HG03103 (cell line): Measurements from ENCODE around the gene DNAH11.
"Not testable (repeated sequence)": the region's sequence is repeated elsewhere in the genome, so short reads cannot be mapped to it uniquely, and the experiment has no call there.

Source experiments
- ATAC-seq: cut with Tn5 transposase; IDR thresholded peaks from one replicate; pipeline ENCODE4 v1.9.1; 2021; ENCODE audit warnings: low read depth; ENCODE audit not compliant: unreplicated experiment

Gene DNAH11

GRCh38 chr7:21867226-21867625 is 324.4 kb downstream of the DNAH11 start:
- no peak for ATAC-seq

DNA sequence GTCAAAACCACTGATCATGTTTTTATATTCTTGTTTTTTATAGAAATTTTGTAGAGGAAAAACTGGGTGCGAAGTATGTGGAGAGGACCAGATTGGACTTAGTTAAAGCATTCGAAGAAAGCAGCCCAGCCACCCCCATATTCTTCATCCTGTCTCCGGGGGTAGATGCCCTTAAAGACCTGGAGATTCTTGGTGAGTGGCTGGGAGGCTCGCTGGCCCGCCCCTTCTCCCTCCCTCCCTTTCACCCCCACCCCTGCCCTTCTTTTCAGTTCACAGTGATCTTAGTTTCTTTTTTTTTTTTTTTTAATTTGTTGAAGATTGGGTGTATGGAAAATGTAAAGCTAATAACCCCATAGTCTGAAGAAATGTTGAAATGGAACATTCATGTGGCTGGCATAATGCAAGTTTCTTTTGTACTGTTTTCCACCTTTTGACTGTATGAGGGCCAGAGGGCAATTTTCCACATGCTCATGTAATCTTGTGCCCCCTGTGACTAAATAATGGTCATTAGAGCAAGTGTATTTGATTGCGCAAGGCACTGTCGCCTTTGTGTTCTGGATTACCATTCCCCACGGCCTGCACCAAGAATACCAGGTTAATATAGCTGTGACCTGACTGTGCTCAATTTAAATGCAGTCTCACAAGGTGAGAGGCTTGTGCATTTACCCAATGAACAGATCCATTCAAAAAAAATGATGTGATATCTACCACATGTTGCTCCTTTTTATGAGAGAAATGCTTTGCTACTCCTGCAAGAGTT is 325.2 kb downstream of the DNAH11 start:
- no peak for ATAC-seq

DNA sequence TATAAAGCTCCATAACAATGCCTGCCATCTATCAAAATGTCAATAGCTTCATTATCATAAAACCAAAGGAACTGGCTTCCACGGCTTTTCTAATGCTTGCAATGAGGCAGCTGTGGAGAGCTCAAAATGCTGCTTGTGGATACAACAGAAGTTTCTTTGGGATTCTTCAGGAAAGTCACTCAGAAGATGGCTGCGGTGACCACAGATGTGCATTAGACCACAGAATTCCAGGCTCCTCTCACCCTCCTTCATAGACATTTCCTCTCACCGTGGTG is 325.7 kb downstream of the DNAH11 start:
- ATAC-seq = no peak

GRCh38 chr7:21869785-21870402 is 327.1 kb downstream of the DNAH11 start:
- no peak for ATAC-seq

- no peak for ATAC-seq
These were observed 340.2 kb downstream of the DNAH11 start for GRCh38 chr7:21883069-21883468.

DNA sequence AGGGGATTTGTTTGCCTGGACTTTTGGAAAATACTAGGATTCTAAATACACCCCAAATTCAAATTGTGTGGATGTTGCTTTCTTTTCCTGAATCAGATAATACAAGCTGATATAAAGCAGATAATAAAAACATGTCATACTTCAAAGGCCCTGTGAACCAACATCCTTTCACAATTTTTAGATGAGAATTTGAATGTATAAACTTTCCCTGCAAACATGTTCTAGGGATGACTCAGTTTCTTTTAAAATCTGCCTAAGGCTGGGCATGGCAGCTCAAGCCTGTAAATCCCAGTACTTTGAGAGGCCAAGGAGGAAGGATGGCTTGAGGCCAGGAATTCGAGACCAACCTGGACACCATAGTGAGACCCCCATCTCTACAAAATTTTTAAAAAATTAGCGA is 340.7 kb downstream of the DNAH11 start:
- ATAC-seq = not testable (repeated sequence)

- ATAC-seq = no peak
These were observed 341.7 kb downstream of the DNAH11 start for GRCh38 chr7:21884496-21884895.

DNA sequence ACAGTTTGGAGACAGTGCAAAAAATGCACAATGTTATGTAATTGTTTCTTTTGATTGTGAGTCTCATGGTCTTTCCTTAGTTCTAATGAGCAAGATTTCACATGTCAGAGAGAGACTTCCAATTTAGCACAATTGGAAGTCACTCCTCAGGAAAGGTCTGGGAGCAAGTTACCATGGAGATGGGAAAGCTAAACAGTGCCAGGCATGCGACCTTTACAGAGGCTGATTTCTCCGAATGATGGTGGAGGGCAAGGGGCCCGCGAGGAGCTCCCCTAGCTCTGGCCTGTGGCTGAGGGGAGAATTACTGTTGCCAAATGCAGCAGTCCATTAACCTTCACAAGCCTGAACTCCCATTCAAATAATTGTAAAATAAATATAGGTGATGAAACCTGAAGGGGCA is 343.6 kb downstream of the DNAH11 start:
- ATAC-seq = no peak

DNA sequence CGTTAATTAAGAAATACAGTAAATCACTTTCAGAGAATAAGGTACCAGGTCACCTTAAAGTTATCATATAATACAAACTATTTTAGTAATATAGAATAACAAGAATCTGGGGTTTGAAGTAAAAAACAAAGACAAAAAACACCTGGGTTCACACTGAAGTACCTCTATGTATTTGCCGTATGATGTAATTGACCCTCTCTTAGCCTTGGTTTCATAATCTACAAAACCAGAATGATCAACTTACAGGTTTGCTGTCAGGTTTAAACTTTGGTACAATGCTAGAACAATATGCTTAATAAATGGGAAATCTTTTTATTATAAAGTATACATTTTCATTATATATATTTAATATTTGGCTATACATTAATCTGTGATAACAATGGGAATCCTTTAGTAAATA is 344.5 kb downstream of the DNAH11 start:
- no peak for ATAC-seq

DNA sequence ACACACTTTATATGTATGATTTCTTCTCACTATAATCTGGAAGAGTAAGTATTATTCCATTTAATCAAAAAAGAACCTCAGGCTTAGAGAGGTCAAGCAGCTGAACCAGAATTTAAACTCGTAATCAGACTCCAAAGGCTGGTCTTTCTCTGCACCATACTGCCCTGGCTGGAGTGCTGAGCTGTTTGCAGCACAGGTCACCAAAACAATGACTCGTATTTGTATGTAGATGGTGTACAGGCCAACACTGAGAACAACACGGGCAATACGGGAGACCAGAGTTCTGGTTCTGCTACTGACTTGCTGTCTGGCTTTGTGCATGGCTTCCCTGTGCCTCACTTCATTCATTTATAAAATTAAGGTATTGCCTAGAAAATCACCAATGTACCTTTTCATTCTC is 344.9 kb downstream of the DNAH11 start:
- no peak for ATAC-seq

DNA sequence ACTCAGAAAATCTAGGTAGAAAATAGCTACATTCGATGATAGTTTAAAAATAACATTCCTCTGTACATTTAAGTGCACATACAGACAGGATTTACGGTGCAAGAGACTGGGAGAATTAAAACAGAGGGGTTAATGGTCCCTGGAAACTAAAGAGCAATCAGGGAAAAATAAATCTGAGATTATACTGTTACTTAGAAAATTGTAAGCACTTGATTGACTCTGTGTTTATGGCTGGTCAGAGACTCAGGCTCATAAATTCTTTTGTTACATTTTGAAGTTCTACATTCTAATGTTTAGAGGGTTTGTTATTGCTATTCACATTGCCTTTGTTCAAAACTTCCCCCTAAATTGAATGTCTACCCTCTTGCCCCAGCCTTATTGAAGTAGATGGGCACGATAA is 348.5 kb downstream of the DNAH11 start:
- no peak for ATAC-seq

GRCh38 chr7:21893401-21893800 is 350.6 kb downstream of the DNAH11 start:
- no peak for ATAC-seq

GRCh38 chr7:21898265-21898930 is 355.6 kb downstream of the DNAH11 start:
- peak; percentile 95 for ATAC-seq

- ATAC-seq = no peak
These were observed 359.4 kb downstream of the DNAH11 start for GRCh38 chr7:21902240-21902639.

- no peak for ATAC-seq
These were observed 360.4 kb downstream of the DNAH11 start for GRCh38 chr7:21903020-21903786.

- ATAC-seq = no peak
These were observed 365.9 kb downstream of the DNAH11 start for GRCh38 chr7:21908746-21909145.

- ATAC-seq = no peak
These were observed 367.4 kb downstream of the DNAH11 start for GRCh38 chr7:21910253-21910652.

DNA sequence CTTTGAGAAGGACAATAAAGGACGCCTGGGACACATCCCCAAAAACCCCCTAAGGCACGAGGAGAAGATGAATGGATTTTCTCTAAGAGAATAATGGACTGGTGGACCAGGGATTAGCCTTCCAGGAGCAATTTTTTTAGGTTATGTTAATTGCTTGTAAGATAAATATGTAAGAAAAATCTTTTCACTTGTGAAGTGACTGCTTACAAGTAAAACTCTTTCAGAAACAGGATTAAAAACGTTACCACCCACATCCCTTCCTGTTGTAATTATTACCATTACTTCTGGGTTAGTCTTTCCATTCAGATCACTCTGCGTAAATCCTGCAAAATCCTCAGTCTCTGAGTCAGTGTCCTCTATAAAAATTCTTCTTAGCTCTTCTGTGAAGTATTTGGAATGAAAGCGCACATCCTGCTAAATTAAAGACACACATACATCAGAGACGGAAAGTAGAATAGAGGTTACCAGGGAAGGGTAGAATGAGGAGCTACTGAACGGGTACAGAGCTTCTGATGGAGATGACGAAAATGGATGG is 368.6 kb downstream of the DNAH11 start:
- no peak for ATAC-seq

DNA sequence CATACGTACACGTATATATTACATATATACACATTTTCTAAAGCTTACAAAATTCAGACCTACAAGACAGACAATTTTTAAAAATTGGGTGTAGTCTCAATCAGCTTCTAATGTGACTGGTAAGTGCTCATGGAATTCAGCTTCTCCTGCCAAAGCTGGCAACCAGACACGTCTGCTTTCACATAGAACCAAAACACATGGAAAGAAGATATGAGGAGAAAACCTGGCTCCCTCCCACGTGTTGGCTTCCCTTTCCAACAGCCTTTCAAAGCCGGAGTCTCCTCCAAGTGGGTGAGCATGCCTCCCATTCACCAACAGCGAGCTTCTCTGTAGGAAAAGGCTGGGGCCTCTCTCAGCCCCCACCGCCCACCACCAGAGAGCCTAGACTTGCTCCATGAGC is 369.5 kb downstream of the DNAH11 start:
- no peak for ATAC-seq

- ATAC-seq = no peak
These were observed 370.3 kb downstream of the DNAH11 start for GRCh38 chr7:21912931-21913780.
